Adrenal gland (tissue), 12 donors: Measurements from ENCODE around the gene ALDH5A1. TPM values are rescaled to one million over a fixed set of nuclear protein-coding genes. Genes with fewer than 3 reads are reported as not detected.

Experiments
- DNase-seq, 7 donors: peaks; one replicate each; pipeline ENCODE4 v3.0.0-alpha.2; 2019 to 2020
- H3K27ac ChIP-seq, 5 donors: fragments of 200-600 bp; sonication (generic) in 4 of 5; 1 replicate in 3 of 5; 2 replicates in 2 of 5; pipeline versions ENCODE4 v1.5.1 to v1.8.0; 2016 to 2020; ENCODE audit warnings: mild to moderate bottlenecking in 1 of 5
- H3K27me3 ChIP-seq: fragments of 200-600 bp; 2 replicates; pipeline ENCODE4 v1.8.0; 2021
- H3K36me3 ChIP-seq, 2 donors: fragments of 200-600 bp; replicated peaks in 1 of 2; 1 replicate in 1 of 2; 2 replicates in 1 of 2; pipeline versions ENCODE4 v1.5.1 to v1.8.0; 2018 to 2022
- H3K4me1 ChIP-seq, 2 donors: fragments of 200-600 bp; replicated peaks in 1 of 2; 1 replicate in 1 of 2; 2 replicates in 1 of 2; pipeline versions ENCODE4 v1.5.1 to v1.8.0; 2018 to 2021
- H3K4me3 ChIP-seq, 4 donors: fragments of 200-600 bp; sonication (generic) in 3 of 4; one replicate each; pipeline ENCODE4 v1.5.1; 2016 to 2018
- H3K9me3 ChIP-seq, 3 donors: fragments of 200-600 bp; sonication (generic) in 1 of 3; replicated peaks in 1 of 3; 1 replicate in 2 of 3; 2 replicates in 1 of 3; pipeline versions ENCODE4 v1.5.1 to v1.8.0; 2016 to 2021
- CTCF ChIP-seq, 6 experiments: fragments of 450-650 bp in 4 of 6; fragments of 200-600 bp in 2 of 6; sonication (generic) in 1 of 6; IDR thresholded peaks; 1 replicate in 5 of 6; 2 replicates in 1 of 6; pipeline versions ENCODE4 v1.5.1 to v1.8.0; 2016 to 2021; ENCODE audit warnings: antibody characterized with exemption in 6 of 6, mild to moderate bottlenecking in 2 of 6, moderate library complexity in 1 of 6
- POLR2A ChIP-seq, 2 donors: fragments of 450-650 bp; IDR thresholded peaks; one replicate each; pipeline ENCODE4 v1.6.1; 2017; ENCODE audit warnings: antibody characterized with exemption in 2 of 2, mild to moderate bottlenecking in 2 of 2, moderate library complexity in 1 of 2
- WGBS, 4 donors: extraction: QIAGEN DNeasy Blood & Tissue Kit in 2 of 4; methylation state at CpG; one replicate each; pipeline versions ENCODE4 v1.1.5 to v1.1.7; 2013 to 2017; 5-methylcytosine and 5-hydroxymethylcytosine counted together
- intact Hi-C, 2 donors: fragments of 100-400 bp; cut with DNase I; formaldehyde crosslinking; loops; one replicate each; pipeline versions ENCODE4 v1.14.1 to v1.15.0; 2022 to 2023
- polyA plus RNA-seq, 3 donors: library from polyadenylated mRNA; stranded (reverse); fragments of 200-250 nt in 2 of 3; fragments of 350-450 nt in 1 of 3; fragmentation: Illumina TruSeq in 1 of 3; extraction: RNeasy Lipid Tissue Mini Kit (QIAGEN cat#74804) in 1 of 3; gene quantifications; one replicate each; pipeline ENCODE4 v1.2.3, GENCODE V29; 2013 to 2014
- total RNA-seq, 9 donors: library from RNA; depleted of rRNA in 4 of 9; stranded (reverse); fragments of >200 nt in 4 of 9; fragments of 120-200 nt in 1 of 9; fragmentation: NEBNext Ultra II Directional in 1 of 9; extraction: Animal tissue kit (Norgen Biotek cat#: 25700) in 1 of 9; gene quantifications; one replicate each; pipeline versions ENCODE4 v1.1.0 to v1.2.4, GENCODE V29; 2013 to 2023
- donor health status: healthy with polysubstance abuse.
- donor health status: Bipolar disorder and iron deficiency.
- donor health status: DM: yes; HTN: yes; CAD: no.
- donor health status: DM: no; HTN: no; CAD: no.
- donor health status: DM: no; HTN: no; CAD: no.
- donor health status: DM: yes; HTN: yes; CAD: no.

Gene ALDH5A1
- total and polyA plus RNA-seq, 12 donors: 3.2 to 23.1 (median 10.5) TPM

- intact Hi-C loops: no loop called here
Observed at GRCh38 chr6:24564081-24564480, 69.3 kb downstream of the ALDH5A1 start.

GRCh38 chr6:24565196-24565595 lies 70.4 kb downstream of the ALDH5A1 start:
- Histone ChIP-seq H3K9me3 (no peaks in the 10 kb centered on the region), H3K4me1 (no peaks in the 10 kb centered on the region), H3K4me3 (no peak overlapping the region), H3K27me3 (no peaks in the 10 kb centered on the region), H3K36me3 (no peaks in the 10 kb centered on the region), H3K27ac (no peak overlapping the region)
- TF ChIP-seq POLR2A (IDR thresholded peaks at IDR 0.05): no peak
- TF ChIP-seq CTCF (IDR thresholded peaks at IDR 0.05): no peak
- intact Hi-C loops: no loop called here
- DNase-seq: no peak
- WGBS, 4 donors: 91 to 96% (median 95%) methylated on average over 9 of the region's 9 CpGs

More at GRCh38 chr6:24564081-24564480, 69.3 kb downstream of the ALDH5A1 start:
- Histone ChIP-seq H3K9me3 (no peaks in the 10 kb centered on the region), H3K4me1 (no peaks in the 10 kb centered on the region), H3K27ac (no peak overlapping the region), H3K4me3 (no peak overlapping the region), H3K36me3 (no peaks in the 10 kb centered on the region), H3K27me3 (no peaks in the 10 kb centered on the region)
- TF ChIP-seq POLR2A (IDR thresholded peaks at IDR 0.05): no peak
- no peak for TF ChIP-seq CTCF (IDR thresholded peaks at IDR 0.05)
- no peak for DNase-seq
- WGBS, 4 donors: 74 to 91% (median 85%) methylated on average over 5 to 10 of the region's 10 CpGs

DNA sequence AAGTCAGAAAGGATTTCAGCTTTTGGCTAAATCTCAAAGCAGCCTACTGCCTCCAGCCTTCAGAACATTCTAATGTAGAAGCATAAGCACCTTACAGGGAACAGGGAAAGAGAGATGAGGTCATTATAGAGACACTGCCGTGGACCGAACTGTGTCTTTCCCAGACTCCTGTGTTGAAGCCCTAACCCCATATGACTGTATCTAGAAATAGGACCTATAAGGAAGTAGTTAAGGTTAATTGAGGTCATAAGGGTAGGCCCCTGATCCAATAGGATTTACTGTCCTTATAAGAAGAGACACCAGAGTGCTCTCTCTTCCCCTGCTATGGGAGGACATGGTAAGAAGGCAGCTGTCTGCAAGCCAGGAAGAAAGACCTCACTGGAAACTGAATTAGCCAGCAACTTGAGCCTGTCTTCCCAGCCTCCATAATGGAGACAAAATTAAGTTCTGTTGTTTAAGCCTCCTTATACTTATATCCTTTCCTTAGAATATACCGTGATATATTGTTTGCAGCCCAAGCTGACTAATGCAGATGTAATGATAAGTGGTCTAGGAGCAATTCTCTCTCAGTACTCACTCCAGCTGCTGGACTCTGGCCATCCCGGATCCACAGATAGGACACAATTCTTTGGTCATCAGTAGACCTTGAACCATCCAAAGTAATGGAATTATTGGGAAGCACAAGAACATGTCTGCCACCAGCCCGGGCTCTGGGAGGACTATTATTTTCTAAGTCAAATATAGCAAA lies 71.4 kb downstream of the ALDH5A1 start:
- TF ChIP-seq POLR2A (IDR thresholded peaks at IDR 0.05): no peak
- TF ChIP-seq CTCF (IDR thresholded peaks at IDR 0.05): no peak
- Histone ChIP-seq H3K9me3 (no peaks in the 10 kb centered on the region), H3K4me3 (no peak overlapping the region), H3K27ac (no peak overlapping the region), H3K27me3 (no peaks in the 10 kb centered on the region), H3K4me1 (no peaks in the 10 kb centered on the region), H3K36me3 (no peaks in the 10 kb centered on the region)
- 79 to 93% (median 84%) methylated on average over 5 of the region's 5 CpGs for WGBS, 4 donors
- no peak for DNase-seq
- intact Hi-C loops: no loop called here

DNA sequence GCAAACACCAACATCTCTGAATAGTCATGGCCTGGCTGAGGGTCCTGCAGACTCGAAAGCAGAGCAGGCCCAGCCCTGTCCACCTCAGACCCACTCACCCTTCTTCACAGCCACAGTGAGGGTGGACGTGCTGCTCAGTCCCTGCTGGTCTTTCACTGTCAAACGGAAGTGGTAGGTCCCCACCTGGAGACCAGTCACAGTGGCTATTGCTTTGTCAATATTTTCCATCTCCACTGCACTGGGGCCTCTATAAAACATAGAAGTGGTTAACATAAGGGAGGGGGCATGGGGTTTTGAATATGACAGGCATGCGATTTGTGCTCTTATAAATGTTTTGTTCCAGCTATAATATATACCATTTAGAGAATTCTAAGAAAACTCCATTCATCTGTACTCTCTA lies 73.9 kb downstream of the ALDH5A1 start:
- Histone ChIP-seq H3K9me3 (no peaks in the 10 kb centered on the region), H3K27me3 (no peaks in the 10 kb centered on the region), H3K4me1 (no peaks in the 10 kb centered on the region), H3K27ac (no peak overlapping the region), H3K4me3 (no peak overlapping the region), H3K36me3 (no peaks in the 10 kb centered on the region)
- no peak for DNase-seq
- TF ChIP-seq POLR2A (IDR thresholded peaks at IDR 0.05) (no peak), CTCF (IDR thresholded peaks at IDR 0.05) (no peak)
- intact Hi-C loops: no loop called here
- WGBS, 4 donors: 70 to 82% (median 75%) methylated on average over 4 of the region's 4 CpGs
